Measurements from ENCODE around the gene ABCA10.
A peak's percentile ranks its signal among the peaks of the same experiment; 100 is the strongest.
"Not testable (repeated sequence)": the region's sequence is repeated elsewhere in the genome, so short reads cannot be mapped to it uniquely, and the experiment has no call there.

Gene ABCA10

GRCh38 chr17:69223809-69224208, 4.8 kb downstream of the ABCA10 start:
- DNase-seq = no peak

- DNase-seq = no peak
Measured at GRCh38 chr17:69222707-69223258, 5.8 kb downstream of the ABCA10 start.

GRCh38 chr17:69220098-69220497, 8.5 kb downstream of the ABCA10 start:
- no peak for DNase-seq

GRCh38 chr17:69218986-69219385, 9.6 kb downstream of the ABCA10 start:
- no peak for DNase-seq

GRCh38 chr17:69213059-69213813, 15.4 kb downstream of the ABCA10 start:
- DNase-seq = peak; percentile 25

- DNase-seq = no peak
Measured at GRCh38 chr17:69208640-69209039, 20.0 kb downstream of the ABCA10 start.

GRCh38 chr17:69207151-69207550, 21.5 kb downstream of the ABCA10 start:
- DNase-seq = no peak

GRCh38 chr17:69198238-69198637, 30.4 kb downstream of the ABCA10 start:
- DNase-seq = no peak

GRCh38 chr17:69196105-69196653, 32.4 kb downstream of the ABCA10 start:
- not testable (repeated sequence) for DNase-seq

GRCh38 chr17:69192754-69193153, 35.9 kb downstream of the ABCA10 start:
- no peak for DNase-seq

GRCh38 chr17:69188796-69189195, 39.8 kb downstream of the ABCA10 start:
- no peak for DNase-seq

- DNase-seq = no peak
Measured at GRCh38 chr17:69188064-69188463, 40.6 kb downstream of the ABCA10 start.

- no peak for DNase-seq
Measured at GRCh38 chr17:69187294-69187693, 41.3 kb downstream of the ABCA10 start.

GRCh38 chr17:69179227-69179952, 49.2 kb downstream of the ABCA10 start:
- DNase-seq = no peak

GRCh38 chr17:69176457-69176795, 52.2 kb downstream of the ABCA10 start:
- no peak for DNase-seq

GRCh38 chr17:69175625-69176456, 52.8 kb downstream of the ABCA10 start:
- no peak for DNase-seq

- no peak for DNase-seq
Measured at GRCh38 chr17:69175262-69175624, 53.4 kb downstream of the ABCA10 start.

- DNase-seq = no peak
Measured at GRCh38 chr17:69173118-69173517, 55.5 kb downstream of the ABCA10 start.

GRCh38 chr17:69170377-69170776, 58.2 kb downstream of the ABCA10 start:
- no peak for DNase-seq

GRCh38 chr17:69168642-69169041, 60.0 kb downstream of the ABCA10 start:
- DNase-seq = not testable (repeated sequence)

- DNase-seq = no peak
Measured at GRCh38 chr17:69166957-69167356, 61.7 kb downstream of the ABCA10 start.

GRCh38 chr17:69164206-69164605, 64.4 kb downstream of the ABCA10 start:
- DNase-seq = no peak

- DNase-seq = no peak
Measured at GRCh38 chr17:69159418-69159817, 69.2 kb downstream of the ABCA10 start.
